Trophoblast cell (in vitro differentiated cells and primary cell): Measurements from ENCODE around the gene PLS3.
"Not testable (repeated sequence)": the region's sequence is repeated elsewhere in the genome, so short reads cannot be mapped to it uniquely, and the experiment has no call there.

Experiments
- DNase-seq, 2 donors: peaks; one replicate each; pipeline ENCODE4 v3.0.0-alpha.2; 2016
- H2AFZ ChIP-seq: 2 replicates; pipeline ENCODE4 v1.6.1; 2013; ENCODE audit warnings: low read length, moderate library complexity, mild to moderate bottlenecking; ENCODE audit not compliant: insufficient read depth, poor library complexity
- H2AK5ac ChIP-seq: 2 replicates; pipeline ENCODE4 v1.6.1; 2013; ENCODE audit warnings: mild to moderate bottlenecking, low read length
- H2BK120ac ChIP-seq: 2 replicates; pipeline ENCODE4 v1.6.1; 2013; ENCODE audit warnings: low read length, mild to moderate bottlenecking, moderate library complexity; ENCODE audit not compliant: insufficient read depth, poor library complexity
- H2BK12ac ChIP-seq: 2 replicates; pipeline ENCODE4 v1.6.1; 2013; ENCODE audit warnings: mild to moderate bottlenecking, low read length, moderate library complexity
- H2BK5ac ChIP-seq: 2 replicates; pipeline ENCODE4 v1.6.1; 2013; ENCODE audit warnings: low read length, low read depth, moderate library complexity, mild to moderate bottlenecking; ENCODE audit not compliant: poor library complexity
- H3K14ac ChIP-seq: 2 replicates; pipeline ENCODE4 v1.6.1; 2013; ENCODE audit warnings: mild to moderate bottlenecking, low read length
- H3K18ac ChIP-seq: 2 replicates; pipeline ENCODE4 v1.6.1; 2013; ENCODE audit warnings: mild to moderate bottlenecking, low read length
- H3K23ac ChIP-seq: 2 replicates; pipeline ENCODE4 v1.6.1; 2013; ENCODE audit warnings: low read length
- H3K27ac ChIP-seq: 2 replicates; pipeline ENCODE4 v1.5.1; 2013; ENCODE audit warnings: low read depth, mild to moderate bottlenecking, inconsistent platforms, low read length, moderate library complexity
- H3K27me3 ChIP-seq: 2 replicates; pipeline ENCODE4 v1.6.1; 2013; ENCODE audit warnings: inconsistent platforms, mild to moderate bottlenecking, low read length, moderate library complexity; ENCODE audit not compliant: insufficient read depth
- H3K36me3 ChIP-seq, 2 experiments: 1 replicate in 1 of 2; 2 replicates in 1 of 2; pipeline ENCODE4 v1.6.1; 2013; ENCODE audit warnings: low read length in 2 of 2, mild to moderate bottlenecking in 2 of 2, moderate library complexity in 1 of 2; ENCODE audit not compliant: insufficient read depth in 2 of 2, control insufficient read depth in 1 of 2
- H3K4ac ChIP-seq: 2 replicates; pipeline ENCODE4 v1.6.1; 2013; ENCODE audit warnings: low read depth, mild to moderate bottlenecking, low read length, moderate library complexity
- H3K4me1 ChIP-seq, 2 experiments: 1 replicate in 1 of 2; 2 replicates in 1 of 2; pipeline ENCODE4 v1.6.1; 2013; ENCODE audit warnings: low read length in 2 of 2, mild to moderate bottlenecking in 2 of 2, moderate library complexity in 1 of 2; ENCODE audit not compliant: insufficient read depth in 2 of 2, control insufficient read depth in 1 of 2
- H3K4me2 ChIP-seq: 2 replicates; pipeline ENCODE4 v1.6.1; 2013; ENCODE audit warnings: inconsistent platforms, mild to moderate bottlenecking, low read length, moderate library complexity
- H3K4me3 ChIP-seq: 2 replicates; pipeline ENCODE4 v1.5.1; 2013; ENCODE audit warnings: mild to moderate bottlenecking, low read depth, low read length, inconsistent platforms
- H3K79me1 ChIP-seq: one replicate; pipeline ENCODE4 v1.6.1; 2013; ENCODE audit warnings: low read length
- H3K79me2 ChIP-seq: 2 replicates; pipeline ENCODE4 v1.6.1; 2013; ENCODE audit warnings: low read length, mild to moderate bottlenecking; ENCODE audit not compliant: control insufficient read depth, insufficient read depth, poor library complexity
- H3K9ac ChIP-seq: 2 replicates; pipeline ENCODE4 v1.6.1; 2013; ENCODE audit warnings: mild to moderate bottlenecking, low read length
- H3K9me3 ChIP-seq: 2 replicates; pipeline ENCODE4 v1.6.1; 2013; ENCODE audit warnings: low read depth, mild to moderate bottlenecking, control low read depth, inconsistent platforms, low read length; ENCODE audit not compliant: insufficient read depth
- H4K12ac ChIP-seq: 2 replicates; pipeline ENCODE4 v1.6.1; 2013; ENCODE audit warnings: low read depth, mild to moderate bottlenecking, low read length, moderate library complexity
- H4K8ac ChIP-seq: 2 replicates; pipeline ENCODE4 v1.6.1; 2013; ENCODE audit warnings: low read depth, mild to moderate bottlenecking, low read length, moderate library complexity
- H4K91ac ChIP-seq: one replicate; pipeline ENCODE4 v1.6.1; 2013; ENCODE audit warnings: low read depth, mild to moderate bottlenecking, low read length, moderate library complexity
- WGBS: extraction: QIAGEN DNeasy Blood & Tissue Kit; methylation state at CpG from one replicate; pipeline ENCODE4 v1.1.7; 2013; ENCODE audit warnings: missing lambda C conversion rate; ENCODE audit not compliant: insufficient read length, insufficient coverage; ENCODE audit errors: extremely low coverage; 5-methylcytosine and 5-hydroxymethylcytosine counted together

Gene PLS3

GRCh38 chrX:115535421-115535820 lies 25.6 kb upstream of the PLS3 start:
- no peaks in the 10 kb centered on the region for H3K79me1 ChIP-seq
- H2BK12ac ChIP-seq = no peak overlapping the region
- no peak overlapping the region for H4K8ac ChIP-seq
- H3K4ac ChIP-seq = no peak overlapping the region
- H2AFZ ChIP-seq = no peak overlapping the region
- no peak overlapping the region for H4K12ac ChIP-seq
- H3K4me2 ChIP-seq = no peak overlapping the region
- H3K27ac ChIP-seq = no peak overlapping the region
- DNase-seq = no peak
- no peak overlapping the region for H2BK120ac ChIP-seq
- H3K18ac ChIP-seq = no peak overlapping the region
- H3K9me3 ChIP-seq = no peaks in the 10 kb centered on the region
- no peak overlapping the region for H2BK5ac ChIP-seq
- H3K4me1 ChIP-seq = no peaks in the 10 kb centered on the region
- H3K4me3 ChIP-seq = no peak overlapping the region
- no peak overlapping the region for H3K9ac ChIP-seq
- no peaks in the 10 kb centered on the region for H3K79me2 ChIP-seq
- H3K27me3 ChIP-seq = no peaks in the 10 kb centered on the region
- no peak overlapping the region for H2AK5ac ChIP-seq
- H3K23ac ChIP-seq = no peak overlapping the region
- no peak overlapping the region for H3K14ac ChIP-seq
- H3K36me3 ChIP-seq = no peaks in the 10 kb centered on the region
- H4K91ac ChIP-seq = no peak overlapping the region

GRCh38 chrX:115535844-115536243 lies 25.1 kb upstream of the PLS3 start:
- H3K18ac ChIP-seq = no peak overlapping the region
- no peak overlapping the region for H4K91ac ChIP-seq
- WGBS = no CpG with 5 or more reads among the region's 1 CpG
- H4K12ac ChIP-seq = no peak overlapping the region
- H3K4me1 ChIP-seq = no peaks in the 10 kb centered on the region
- H3K9me3 ChIP-seq = no peaks in the 10 kb centered on the region
- H2BK5ac ChIP-seq = no peak overlapping the region
- H3K79me1 ChIP-seq = no peaks in the 10 kb centered on the region
- no peaks in the 10 kb centered on the region for H3K27me3 ChIP-seq
- no peak overlapping the region for H3K14ac ChIP-seq
- no peak overlapping the region for H2AFZ ChIP-seq
- no peak overlapping the region for H4K8ac ChIP-seq
- H2BK12ac ChIP-seq = no peak overlapping the region
- no peaks in the 10 kb centered on the region for H3K36me3 ChIP-seq
- no peaks in the 10 kb centered on the region for H3K79me2 ChIP-seq
- no peak overlapping the region for H2BK120ac ChIP-seq
- H3K4me3 ChIP-seq = no peak overlapping the region
- no peak overlapping the region for H3K23ac ChIP-seq
- no peak for DNase-seq
- H3K4me2 ChIP-seq = no peak overlapping the region
- H3K27ac ChIP-seq = no peak overlapping the region
- H2AK5ac ChIP-seq = no peak overlapping the region
- no peak overlapping the region for H3K4ac ChIP-seq
- H3K9ac ChIP-seq = no peak overlapping the region

- Histone ChIP-seq H2BK5ac (no peak overlapping the region), H3K14ac (no peak overlapping the region), H3K9ac (no peak overlapping the region), H3K27me3 (no peaks in the 10 kb centered on the region), H2BK120ac (no peak overlapping the region), H4K12ac (no peak overlapping the region), H2BK12ac (no peak overlapping the region), H3K79me1 (no peaks in the 10 kb centered on the region), H2AK5ac (no peak overlapping the region), H3K9me3 (no peaks in the 10 kb centered on the region), H3K27ac (no peak overlapping the region), H3K4me3 (no peak overlapping the region), H3K4me1 (no peaks in the 10 kb centered on the region), H3K36me3 (no peaks in the 10 kb centered on the region), H3K18ac (no peak overlapping the region), H4K91ac (no peak overlapping the region), H4K8ac (no peak overlapping the region), H3K4me2 (no peak overlapping the region), H3K4ac (no peak overlapping the region), H2AFZ (no peak overlapping the region), H3K79me2 (no peaks in the 10 kb centered on the region), H3K23ac (no peak overlapping the region)
- DNase-seq = no peak
- no CpG with 5 or more reads among the region's 2 CpGs for WGBS
Observed at GRCh38 chrX:115539841-115540240, 21.1 kb upstream of the PLS3 start.

GRCh38 chrX:115541045-115541444 lies 19.9 kb upstream of the PLS3 start:
- not testable (repeated sequence) for H3K23ac ChIP-seq

More at GRCh38 chrX:115541045-115541444, 19.9 kb upstream of the PLS3 start:
- not testable (repeated sequence) for H3K4ac ChIP-seq, DNase-seq, H3K9ac ChIP-seq, H4K8ac ChIP-seq, H3K4me2 ChIP-seq, H2BK120ac ChIP-seq, H3K9me3 ChIP-seq, H3K27ac ChIP-seq, H3K4me3 ChIP-seq, H2BK5ac ChIP-seq, H3K14ac ChIP-seq, H4K12ac ChIP-seq, H3K79me2 ChIP-seq, H2BK12ac ChIP-seq, H4K91ac ChIP-seq, H3K36me3 ChIP-seq, H2AFZ ChIP-seq, H3K79me1 ChIP-seq, H3K18ac ChIP-seq, H3K27me3 ChIP-seq, H3K4me1 ChIP-seq, H2AK5ac ChIP-seq
- WGBS = no CpG with 5 or more reads among the region's 10 CpGs
